NK-92 (cell line): ENCODE measurements around the gene HOMEZ.
"Not testable (repeated sequence)": the region's sequence is repeated elsewhere in the genome, so short reads cannot be mapped to it uniquely, and the experiment has no call there.

Experiments used
- DNase-seq: peaks from one replicate; lab custom pipeline; 2025; ENCODE audit not compliant: unreplicated experiment; lab: John Stamatoyannopoulos, UW

HOMEZ gene

GRCh38 chr14:23286020-23286901, at the start of gene HOMEZ:
TSS of gene HOMEZ (minus strand) at chr14:23286132. CDS start at chr14:23285952, 180 bp downstream.
- peak; percentile 88 for DNase-seq

- DNase-seq = no peak
These were observed 49.7 kb upstream of the HOMEZ start for GRCh38 chr14:23335623-23336022.

GRCh38 chr14:23327947-23328744, 42.2 kb upstream of the HOMEZ start:
- no peak for DNase-seq

- no peak for DNase-seq
These were observed 40.8 kb upstream of the HOMEZ start for GRCh38 chr14:23326491-23327332.

GRCh38 chr14:23325746-23326145, 39.8 kb upstream of the HOMEZ start:
- DNase-seq = not testable (repeated sequence)

- DNase-seq = no peak
These were observed 39.1 kb upstream of the HOMEZ start for GRCh38 chr14:23324993-23325392.

- no peak for DNase-seq
These were observed 38.5 kb upstream of the HOMEZ start for GRCh38 chr14:23324455-23324846.

- no peak for DNase-seq
These were observed 38.0 kb upstream of the HOMEZ start for GRCh38 chr14:23323838-23324454.

- no peak for DNase-seq
These were observed 36.9 kb upstream of the HOMEZ start for GRCh38 chr14:23322568-23323517.

- DNase-seq = no peak
These were observed 35.9 kb upstream of the HOMEZ start for GRCh38 chr14:23321572-23322547.

- peak; percentile 100 for DNase-seq
These were observed 34.9 kb upstream of the HOMEZ start, which contains the start of gene PABPN1 for GRCh38 chr14:23320584-23321571. TSS of gene PABPN1 (plus strand) at chr14:23321457. CDS start at chr14:23321470, 13 bp downstream.

- DNase-seq = no peak
These were observed 34.0 kb upstream of the HOMEZ start for GRCh38 chr14:23319746-23320583.

GRCh38 chr14:23316300-23316699, 30.4 kb upstream of the HOMEZ start:
- no peak for DNase-seq

- DNase-seq = no peak
These were observed 24.6 kb upstream of the HOMEZ start for GRCh38 chr14:23310546-23310945.

GRCh38 chr14:23308721-23309445, 23.0 kb upstream of the HOMEZ start:
- DNase-seq = no peak
